Activated CD8-positive, alpha-beta memory T cell treated with anti-CD3 and anti-CD28 coated beads, Interleukin-2, amount 10 ng/mL, durations not matched to agents 7 days and 5 days (primary cell): ENCODE data around the gene CARS2. TPM values are rescaled to one million over a fixed set of nuclear protein-coding genes. Genes with fewer than 3 reads are reported as not detected.

ENCODE experiments used
- ATAC-seq: fragments of 150-1000 bp; cut with Tn5 transposase; one replicate; pipeline ENCODE4 v1.10.0; 2021; ENCODE audit warnings: moderate library complexity
- CTCF ChIA-PET: fragments of 350-600 bp; sonication (Branson Sonifier 250); formaldehyde crosslinking; loops from one replicate; lab custom pipeline; 2021; ENCODE audit warnings: antibody characterized with exemption; lab: Charles Lee
- DNase-seq: peaks from one replicate; pipeline ENCODE4 v3.0.0-alpha.2; 2020
- H3K27ac Mint-ChIP-seq: one replicate; pipeline ENCODE4 v1.8.0; 2021; ENCODE audit warnings: mild to moderate bottlenecking, mixed read lengths
- H3K27me3 Mint-ChIP-seq: one replicate; pipeline ENCODE4 v1.8.0; 2021; ENCODE audit warnings: mixed read lengths
- H3K36me3 Mint-ChIP-seq: one replicate; pipeline ENCODE4 v1.8.0; 2021; ENCODE audit warnings: mild to moderate bottlenecking, mixed read lengths
- H3K4me1 Mint-ChIP-seq: one replicate; pipeline ENCODE4 v1.8.0; 2021; ENCODE audit warnings: mixed read lengths
- H3K4me3 Mint-ChIP-seq: one replicate; pipeline ENCODE4 v1.8.0; 2021; ENCODE audit warnings: mild to moderate bottlenecking, moderate library complexity, mixed read lengths
- H3K9me3 Mint-ChIP-seq: one replicate; pipeline ENCODE4 v1.8.0; 2022; ENCODE audit warnings: low read depth, mixed read lengths
- total RNA-seq, 2 experiments: library from RNA; stranded (reverse); gene quantifications; one replicate each; pipeline ENCODE4 v1.2.3, GENCODE V29; 2021

CARS2 gene
- total RNA-seq, 2 experiments from 2014 or later = 72.0 to 75.9 TPM

DNA sequence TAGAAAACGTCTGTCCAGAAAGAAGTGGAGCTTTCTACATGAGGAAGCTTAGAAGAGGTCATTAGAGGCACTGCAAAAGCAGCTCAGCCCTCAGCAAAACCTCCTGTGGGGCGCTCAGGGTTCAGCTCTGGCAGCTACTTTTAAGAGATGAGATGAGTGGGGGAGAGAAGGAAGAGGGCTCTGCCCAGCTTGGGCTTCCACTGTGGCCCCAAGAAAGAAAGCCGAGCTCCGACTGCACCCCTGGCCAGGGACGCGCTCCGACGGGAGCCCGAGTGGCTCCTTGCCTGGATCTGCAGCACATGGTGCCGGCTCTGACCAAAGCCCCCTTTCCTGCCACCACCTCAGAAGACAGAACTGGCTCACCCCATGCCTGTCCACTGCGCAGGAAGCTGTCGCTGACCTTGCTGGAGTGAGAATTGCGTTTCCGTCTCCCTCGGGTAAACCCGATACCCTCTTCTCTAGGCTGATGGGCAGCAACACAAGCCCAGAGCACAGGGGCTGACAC lies 54.1 kb downstream of the CARS2 start:
- no peaks in the 10 kb centered on the region for H3K27me3 Mint-ChIP-seq
- H3K27ac Mint-ChIP-seq = peak overlapping the region; percentile 61
- H3K4me1 Mint-ChIP-seq = peaks cover 5% of the 10 kb centered on the region
- ATAC-seq (no peak), DNase-seq (no peak)
- CTCF ChIA-PET = interaction anchor here (1.4 kb wide), 1 partner anchor 169 kb away, joined by 3 read pairs; no protein-coding TSS in a partner anchor
- no peak overlapping the region for H3K4me3 Mint-ChIP-seq
- H3K36me3 Mint-ChIP-seq = peaks cover 7% of the 10 kb centered on the region
- no peaks in the 10 kb centered on the region for H3K9me3 Mint-ChIP-seq

DNA sequence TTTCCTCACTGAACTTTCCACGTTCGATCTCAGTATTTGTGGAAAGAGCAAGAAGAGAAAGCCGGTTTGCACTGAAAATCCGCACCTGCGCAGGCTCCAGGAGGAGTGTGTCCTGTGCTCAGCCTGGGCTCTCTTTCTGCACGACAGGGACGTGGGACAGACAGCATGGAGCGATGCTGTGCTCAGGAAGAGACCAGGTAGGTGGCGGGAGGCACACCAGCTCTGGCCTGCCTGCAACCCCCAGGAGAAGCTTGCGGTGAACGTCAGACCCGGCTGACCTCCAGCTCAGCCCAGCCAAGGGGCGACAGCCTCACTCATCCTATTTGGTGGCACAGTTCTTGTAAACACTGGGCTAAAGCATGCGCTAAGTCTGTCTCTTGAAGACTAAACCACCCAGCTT lies 54.6 kb downstream of the CARS2 start:
- H3K9me3 Mint-ChIP-seq = no peaks in the 10 kb centered on the region
- CTCF ChIA-PET = interaction anchor here (1.4 kb wide), 1 partner anchor 169 kb away, joined by 3 read pairs; no protein-coding TSS in a partner anchor
- H3K36me3 Mint-ChIP-seq = peaks cover 5% of the 10 kb centered on the region
- H3K4me3 Mint-ChIP-seq = no peak overlapping the region
- no peaks in the 10 kb centered on the region for H3K27me3 Mint-ChIP-seq
- ATAC-seq = no peak
- H3K4me1 Mint-ChIP-seq = peaks cover 4% of the 10 kb centered on the region
- H3K27ac Mint-ChIP-seq = no peak overlapping the region
- no peak for DNase-seq

DNA sequence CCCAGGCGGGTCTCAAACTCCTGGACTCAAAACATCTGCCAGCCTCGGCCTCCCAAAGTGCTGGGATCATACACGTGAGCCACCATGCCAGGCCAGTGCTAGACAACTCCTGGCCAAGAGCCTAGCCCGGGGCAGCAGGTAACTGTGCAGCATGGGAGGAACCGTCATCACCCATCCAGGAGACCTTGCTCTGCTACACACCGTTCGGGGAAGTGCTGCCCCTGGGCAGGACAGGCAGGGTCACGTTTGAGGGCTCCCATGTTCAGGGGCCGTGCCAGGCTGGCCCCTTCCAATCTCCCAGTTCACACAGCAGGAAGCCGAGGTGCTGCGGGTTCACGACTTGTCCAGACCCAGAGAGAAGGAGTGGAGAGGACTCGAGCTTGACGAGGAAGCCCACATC lies 55.5 kb downstream of the CARS2 start:
- no peak overlapping the region for H3K27ac Mint-ChIP-seq
- no peak for ATAC-seq
- CTCF ChIA-PET = no interaction called here

DNA sequence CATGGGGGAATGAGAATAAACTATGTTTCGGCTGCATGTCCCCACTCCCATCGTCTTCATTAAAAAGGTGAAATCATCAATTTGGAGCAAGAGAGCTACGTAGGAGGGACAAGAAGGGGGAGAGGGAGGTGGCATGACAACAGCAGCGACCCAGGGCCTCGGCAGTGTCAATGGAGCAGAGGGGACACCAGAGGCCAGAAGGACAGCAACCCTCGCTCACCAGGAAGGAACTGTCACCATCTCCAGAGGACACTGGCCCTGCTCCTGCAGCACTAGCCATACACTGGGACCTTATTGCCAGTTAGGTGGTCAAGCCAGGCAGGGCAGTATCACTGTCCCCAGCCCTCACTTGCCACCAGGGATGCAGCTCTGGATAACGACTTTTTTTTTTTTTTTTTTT lies 56.4 kb downstream of the CARS2 start:
- CTCF ChIA-PET = no interaction called here
- Mint-ChIP-seq H3K4me1 (peaks cover 9% of the 10 kb centered on the region), H3K9me3 (no peaks in the 10 kb centered on the region), H3K4me3 (no peak overlapping the region), H3K27me3 (no peaks in the 10 kb centered on the region), H3K27ac (no peak overlapping the region), H3K36me3 (peaks cover 3% of the 10 kb centered on the region)
- ATAC-seq = no peak
- no peak for DNase-seq

More for the DNA sequence above, 55.5 kb downstream of the CARS2 start:
- no peak for DNase-seq
- Mint-ChIP-seq H3K36me3 (peaks cover 3% of the 10 kb centered on the region), H3K27me3 (no peaks in the 10 kb centered on the region), H3K9me3 (no peaks in the 10 kb centered on the region), H3K4me1 (peaks cover 2% of the 10 kb centered on the region), H3K4me3 (no peak overlapping the region)

- ATAC-seq = no peak
- H3K4me1 Mint-ChIP-seq = peaks cover 13% of the 10 kb centered on the region
- CTCF ChIA-PET = no interaction called here
- H3K27me3 Mint-ChIP-seq = no peaks in the 10 kb centered on the region
- peaks cover 3% of the 10 kb centered on the region for H3K36me3 Mint-ChIP-seq
- no peak overlapping the region for H3K27ac Mint-ChIP-seq
- DNase-seq = no peak
- no peak overlapping the region for H3K4me3 Mint-ChIP-seq
- no peaks in the 10 kb centered on the region for H3K9me3 Mint-ChIP-seq
Measured at GRCh38 chr13:110648848-110649421, 57.0 kb downstream of the CARS2 start.

DNA sequence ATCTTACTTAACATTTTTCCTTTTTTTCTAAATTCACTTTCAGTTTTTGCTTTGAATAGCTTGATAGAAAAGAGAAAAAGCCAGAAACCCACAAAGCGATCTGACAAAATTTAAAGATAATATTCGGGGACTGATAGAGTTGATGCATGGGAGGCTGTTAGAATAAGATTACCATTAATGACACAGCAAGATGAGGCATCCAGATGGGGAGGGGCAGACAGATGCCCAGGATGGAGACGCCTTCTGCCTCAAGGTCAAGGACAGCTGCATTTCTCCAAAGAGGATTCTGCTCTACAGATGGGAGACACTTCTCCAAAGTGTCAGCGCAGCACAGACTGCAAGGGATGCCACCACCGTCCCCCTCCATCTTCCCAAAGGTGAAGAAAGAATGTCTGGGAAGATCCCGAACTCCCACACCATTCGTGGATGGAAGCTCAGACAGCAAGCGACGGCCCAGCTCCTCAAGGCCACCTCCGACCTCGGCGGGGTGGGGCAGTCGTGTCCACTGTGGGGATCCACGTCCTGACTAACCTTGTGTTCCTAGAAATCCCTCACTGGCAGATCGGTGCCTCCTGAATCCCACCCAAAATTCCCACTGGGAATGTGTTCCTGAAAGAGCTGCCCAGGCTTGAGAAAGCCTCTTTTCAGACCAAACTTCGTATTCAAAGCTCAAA lies 57.6 kb downstream of the CARS2 start:
- no peak for DNase-seq
- H3K27me3 Mint-ChIP-seq = no peaks in the 10 kb centered on the region

GRCh38 chr13:110647365-110647737 lies 58.6 kb downstream of the CARS2 start:
- CTCF ChIA-PET = no interaction called here
- no peak for ATAC-seq
- DNase-seq = no peak
- Mint-ChIP-seq H3K9me3 (no peaks in the 10 kb centered on the region), H3K27me3 (no peaks in the 10 kb centered on the region), H3K4me1 (peaks cover 13% of the 10 kb centered on the region), H3K36me3 (peaks cover 3% of the 10 kb centered on the region), H3K27ac (peak overlapping the region; percentile 36), H3K4me3 (no peak overlapping the region)

More for the DNA sequence above, 57.6 kb downstream of the CARS2 start:
- peaks cover 3% of the 10 kb centered on the region for H3K36me3 Mint-ChIP-seq
- peak overlapping the region; percentile 27 for H3K27ac Mint-ChIP-seq
- peaks cover 13% of the 10 kb centered on the region for H3K4me1 Mint-ChIP-seq
- ATAC-seq = no peak
- no peaks in the 10 kb centered on the region for H3K9me3 Mint-ChIP-seq
- CTCF ChIA-PET = no interaction called here
- no peak overlapping the region for H3K4me3 Mint-ChIP-seq

- no peak overlapping the region for H3K27ac Mint-ChIP-seq
- no peaks in the 10 kb centered on the region for H3K27me3 Mint-ChIP-seq
- peaks cover 11% of the 10 kb centered on the region for H3K4me1 Mint-ChIP-seq
- H3K4me3 Mint-ChIP-seq = no peak overlapping the region
- no peaks in the 10 kb centered on the region for H3K9me3 Mint-ChIP-seq
- DNase-seq = no peak
- no peak for ATAC-seq
- H3K36me3 Mint-ChIP-seq = peaks cover 3% of the 10 kb centered on the region
- CTCF ChIA-PET = interaction anchor here (2.5 kb wide), 1 partner anchor 53 kb away, joined by 6 read pairs; no protein-coding TSS in a partner anchor
Measured at GRCh38 chr13:110646442-110647364, 59.2 kb downstream of the CARS2 start.

DNA sequence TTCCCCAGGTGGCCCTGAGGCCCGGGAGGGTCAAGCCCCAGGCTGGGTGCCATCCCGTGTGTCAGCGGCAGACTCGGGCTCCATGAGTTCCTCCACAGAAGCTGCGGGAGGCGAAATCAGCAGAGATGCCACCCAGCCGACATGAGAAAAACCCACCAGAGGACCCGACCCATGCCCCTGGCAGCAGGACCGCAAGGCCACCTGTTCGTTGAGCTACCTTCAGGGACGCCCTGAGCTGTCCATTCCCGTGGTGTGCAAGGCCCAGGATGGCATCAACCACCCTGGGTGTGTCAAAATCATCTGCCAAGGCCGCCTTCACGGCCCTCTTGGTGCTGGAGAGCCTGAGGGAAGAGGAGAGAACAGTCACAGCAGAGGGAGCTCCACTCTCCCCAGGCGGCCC lies 60.2 kb downstream of the CARS2 start:
- peaks cover 11% of the 10 kb centered on the region for H3K4me1 Mint-ChIP-seq
- peaks cover 4% of the 10 kb centered on the region for H3K36me3 Mint-ChIP-seq

GRCh38 chr13:110644892-110645521 lies 60.9 kb downstream of the CARS2 start:
- Mint-ChIP-seq H3K27me3 (no peaks in the 10 kb centered on the region), H3K4me3 (no peak overlapping the region), H3K4me1 (peaks cover 11% of the 10 kb centered on the region), H3K9me3 (no peaks in the 10 kb centered on the region), H3K36me3 (peaks cover 6% of the 10 kb centered on the region), H3K27ac (no peak overlapping the region)
- DNase-seq (peak; percentile 79), ATAC-seq (peak; percentile 91)
- CTCF ChIA-PET = interaction anchor here (0.6 to 2.5 kb wide), 9 partner anchors 10 to 189 kb away, joined by 3 to 6 read pairs (median 4); no protein-coding TSS in a partner anchor

More for the DNA sequence above, 60.2 kb downstream of the CARS2 start:
- CTCF ChIA-PET = interaction anchor here (1.1 to 2.5 kb wide), 3 partner anchors 29 to 67 kb away, joined by 3 to 6 read pairs (median 4); no protein-coding TSS in a partner anchor
- Mint-ChIP-seq H3K9me3 (no peaks in the 10 kb centered on the region), H3K4me3 (no peak overlapping the region), H3K27ac (peak overlapping the region; percentile 19), H3K27me3 (no peaks in the 10 kb centered on the region)
- ATAC-seq (no peak), DNase-seq (no peak)

DNA sequence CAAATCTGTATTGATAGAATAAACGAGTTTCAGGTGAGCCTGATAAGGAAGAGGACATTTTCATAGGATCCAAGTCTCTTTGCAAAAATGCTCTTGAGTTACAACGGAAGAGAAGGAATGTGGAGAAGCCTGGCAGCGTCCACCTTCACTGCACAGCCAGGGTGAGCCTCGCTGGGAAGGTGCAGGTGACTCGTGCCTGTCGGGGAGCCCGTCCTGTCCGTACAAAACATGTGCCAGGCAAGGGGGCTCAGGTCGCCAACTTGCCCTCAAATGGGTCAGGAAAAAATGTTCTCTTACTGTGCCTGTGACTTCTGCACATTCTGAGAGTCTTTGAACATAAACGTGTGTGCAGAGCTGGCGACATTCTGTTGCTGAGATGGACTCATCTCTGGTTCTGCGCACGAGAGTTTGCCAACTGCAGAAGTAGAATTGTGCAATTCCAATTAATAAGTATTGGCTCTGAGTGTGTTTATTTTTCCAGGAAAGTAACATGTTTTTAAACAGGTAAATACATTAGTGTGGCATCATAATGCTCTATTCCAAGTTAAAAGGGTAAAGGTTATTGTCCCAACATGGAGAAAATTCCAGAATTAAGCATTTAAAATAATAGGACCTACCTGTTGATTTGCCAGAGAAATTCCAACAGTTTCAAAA lies 62.0 kb downstream of the CARS2 start:
- H3K36me3 Mint-ChIP-seq = peaks cover 9% of the 10 kb centered on the region
- H3K27me3 Mint-ChIP-seq = no peaks in the 10 kb centered on the region
- DNase-seq (no peak), ATAC-seq (no peak)
- H3K4me1 Mint-ChIP-seq = peaks cover 11% of the 10 kb centered on the region
- no peak overlapping the region for H3K27ac Mint-ChIP-seq
- CTCF ChIA-PET = interaction anchor here (0.8 to 2.5 kb wide), 4 partner anchors 25 to 176 kb away, joined by 3 to 6 read pairs (median 4); no protein-coding TSS in a partner anchor
- H3K4me3 Mint-ChIP-seq = no peak overlapping the region
- H3K9me3 Mint-ChIP-seq = no peaks in the 10 kb centered on the region

- no peak overlapping the region for H3K4me3 Mint-ChIP-seq
- H3K27ac Mint-ChIP-seq = no peak overlapping the region
- ATAC-seq (no peak), DNase-seq (no peak)
- peaks cover 13% of the 10 kb centered on the region for H3K36me3 Mint-ChIP-seq
- CTCF ChIA-PET = no interaction called here
- peaks cover 11% of the 10 kb centered on the region for H3K4me1 Mint-ChIP-seq
- no peaks in the 10 kb centered on the region for H3K9me3 Mint-ChIP-seq
- H3K27me3 Mint-ChIP-seq = no peaks in the 10 kb centered on the region
Measured at GRCh38 chr13:110643324-110643723, 62.6 kb downstream of the CARS2 start.
